ENCODE results near the gene NOA1. TPM values are rescaled to one million over a fixed set of nuclear protein-coding genes. Genes with fewer than 3 reads are reported as not detected.
"Not testable (repeated sequence)": the region's sequence is repeated elsewhere in the genome, so short reads cannot be mapped to it uniquely, and the experiment has no call there.

The NOA1 gene
- total RNA-seq, 1 donor: 32.9 TPM

DNA sequence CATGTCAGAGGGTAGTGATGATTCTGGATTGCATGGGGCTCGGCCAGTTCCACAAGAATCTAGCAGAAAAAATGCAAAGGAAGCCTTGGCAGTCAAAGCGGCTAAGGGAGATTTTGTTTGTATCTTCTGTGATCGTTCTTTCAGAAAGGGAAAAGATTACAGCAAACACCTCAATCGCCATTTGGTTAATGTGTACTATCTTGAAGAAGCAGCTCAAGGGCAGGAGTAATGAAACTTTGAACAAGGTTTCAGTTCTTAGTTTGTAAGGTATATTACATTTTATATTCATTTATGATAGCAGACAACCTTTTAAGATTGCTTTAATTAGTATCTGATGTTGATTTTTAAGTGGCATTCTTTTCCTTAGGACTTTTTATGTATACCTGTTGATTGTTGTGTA lies 45.5 kb downstream of the NOA1 start:
- no peak overlapping the region for H3K4me3 ChIP-seq (ENCODE audit: insufficient read depth, low read length)
- no peak for DNase-seq (ENCODE audit: insufficient read length, low spot score, missing footprints)
- no peaks in the 10 kb centered on the region for H3K27me3 ChIP-seq (ENCODE audit: insufficient read depth, low read length)
- no peak overlapping the region for H3K27ac ChIP-seq (ENCODE audit: low read depth, low read length)
- TF ChIP-seq, protein P1, sequence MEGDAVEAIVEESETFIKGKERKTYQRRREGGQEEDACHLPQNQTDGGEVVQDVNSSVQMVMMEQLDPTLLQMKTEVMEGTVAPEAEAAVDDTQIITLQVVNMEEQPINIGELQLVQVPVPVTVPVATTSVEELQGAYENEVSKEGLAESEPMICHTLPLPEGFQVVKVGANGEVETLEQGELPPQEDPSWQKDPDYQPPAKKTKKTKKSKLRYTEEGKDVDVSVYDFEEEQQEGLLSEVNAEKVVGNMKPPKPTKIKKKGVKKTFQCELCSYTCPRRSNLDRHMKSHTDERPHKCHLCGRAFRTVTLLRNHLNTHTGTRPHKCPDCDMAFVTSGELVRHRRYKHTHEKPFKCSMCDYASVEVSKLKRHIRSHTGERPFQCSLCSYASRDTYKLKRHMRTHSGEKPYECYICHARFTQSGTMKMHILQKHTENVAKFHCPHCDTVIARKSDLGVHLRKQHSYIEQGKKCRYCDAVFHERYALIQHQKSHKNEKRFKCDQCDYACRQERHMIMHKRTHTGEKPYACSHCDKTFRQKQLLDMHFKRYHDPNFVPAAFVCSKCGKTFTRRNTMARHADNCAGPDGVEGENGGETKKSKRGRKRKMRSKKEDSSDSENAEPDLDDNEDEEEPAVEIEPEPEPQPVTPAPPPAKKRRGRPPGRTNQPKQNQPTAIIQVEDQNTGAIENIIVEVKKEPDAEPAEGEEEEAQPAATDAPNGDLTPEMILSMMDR (IDR thresholded peaks at IDR 0.05; ENCODE audit: extremely low read depth, low read depth, low read length): no peak
- peaks cover 20% of the 10 kb centered on the region for H3K79me2 ChIP-seq (ENCODE audit: insufficient read depth, low read length)
- no peaks in the 10 kb centered on the region for H4K20me1 ChIP-seq (ENCODE audit: insufficient read depth, low read length)
- peaks cover 27% of the 10 kb centered on the region for H3K36me3 ChIP-seq (ENCODE audit: insufficient read depth, low read length)
- no peaks in the 10 kb centered on the region for H3K9me3 ChIP-seq (ENCODE audit: low read depth, low read length)
- H3K4me2 ChIP-seq (ENCODE audit: insufficient read depth, low read length): no peak overlapping the region
- peaks cover 3% of the 10 kb centered on the region for H3K4me1 ChIP-seq (ENCODE audit: insufficient read depth, low read length)
- no peak overlapping the region for H2AFZ ChIP-seq (ENCODE audit: low read length)

DNA sequence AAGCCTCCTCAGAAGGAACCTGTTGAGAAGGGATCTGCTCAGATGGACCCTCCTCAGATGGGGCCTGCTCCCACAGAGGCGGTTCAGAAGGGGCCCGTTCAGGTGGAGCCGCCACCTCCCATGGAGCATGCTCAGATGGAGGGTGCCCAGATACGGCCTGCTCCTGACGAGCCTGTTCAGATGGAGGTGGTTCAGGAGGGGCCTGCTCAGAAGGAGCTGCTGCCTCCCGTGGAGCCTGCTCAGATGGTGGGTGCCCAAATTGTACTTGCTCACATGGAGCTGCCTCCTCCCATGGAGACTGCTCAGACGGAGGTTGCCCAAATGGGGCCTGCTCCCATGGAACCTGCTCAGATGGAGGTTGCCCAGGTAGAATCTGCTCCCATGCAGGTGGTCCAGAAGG lies 46.8 kb downstream of the NOA1 start:
- Histone ChIP-seq H3K4me2 (ENCODE audit: insufficient read depth, low read length) (no peak overlapping the region), H3K9me3 (ENCODE audit: low read depth, low read length) (no peaks in the 10 kb centered on the region), H3K36me3 (ENCODE audit: insufficient read depth, low read length) (peaks cover 27% of the 10 kb centered on the region), H3K27ac (ENCODE audit: low read depth, low read length) (no peak overlapping the region), H2AFZ (ENCODE audit: low read length) (no peak overlapping the region), H3K4me1 (ENCODE audit: insufficient read depth, low read length) (no peaks in the 10 kb centered on the region), H3K79me2 (ENCODE audit: insufficient read depth, low read length) (peaks cover 20% of the 10 kb centered on the region), H3K27me3 (ENCODE audit: insufficient read depth, low read length) (no peaks in the 10 kb centered on the region), H4K20me1 (ENCODE audit: insufficient read depth, low read length) (no peaks in the 10 kb centered on the region), H3K4me3 (ENCODE audit: insufficient read depth, low read length) (no peak overlapping the region)
- TF ChIP-seq, protein P1 (IDR thresholded peaks at IDR 0.05; ENCODE audit: extremely low read depth, low read depth, low read length): no peak
- no peak for DNase-seq (ENCODE audit: insufficient read length, low spot score, missing footprints)

DNA sequence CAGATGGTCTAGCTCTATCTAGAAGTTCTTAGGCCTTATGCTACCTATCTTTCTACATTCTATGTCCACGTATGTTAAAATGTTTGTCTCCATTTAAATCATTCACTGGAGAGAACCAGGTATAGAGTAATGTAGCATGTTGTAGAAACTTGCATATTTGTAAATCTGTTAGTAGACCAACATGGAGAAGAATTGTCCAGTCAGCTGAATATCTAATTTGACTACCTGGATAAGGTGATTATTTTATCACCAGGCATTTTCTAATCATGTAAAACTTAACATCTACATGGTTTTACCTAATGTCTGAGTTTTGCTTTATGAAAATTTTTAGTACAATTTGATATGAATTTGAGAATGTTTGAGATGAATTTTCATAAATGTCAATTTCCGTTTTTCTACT lies 50.2 kb downstream of the NOA1 start:
- no peaks in the 10 kb centered on the region for H3K9me3 ChIP-seq (ENCODE audit: low read depth, low read length)
- H2AFZ ChIP-seq (ENCODE audit: low read length): no peak overlapping the region
- TF ChIP-seq, protein P1 (IDR thresholded peaks at IDR 0.05; ENCODE audit: extremely low read depth, low read depth, low read length): no peak
- H3K27me3 ChIP-seq (ENCODE audit: insufficient read depth, low read length): no peaks in the 10 kb centered on the region
- H3K4me1 ChIP-seq (ENCODE audit: insufficient read depth, low read length): no peaks in the 10 kb centered on the region
- no peak overlapping the region for H3K4me3 ChIP-seq (ENCODE audit: insufficient read depth, low read length)
- no peak for DNase-seq (ENCODE audit: insufficient read length, low spot score, missing footprints)
- H3K79me2 ChIP-seq (ENCODE audit: insufficient read depth, low read length): peaks cover 36% of the 10 kb centered on the region
- H3K36me3 ChIP-seq (ENCODE audit: insufficient read depth, low read length): peaks cover 31% of the 10 kb centered on the region
- H4K20me1 ChIP-seq (ENCODE audit: insufficient read depth, low read length): no peaks in the 10 kb centered on the region
- no peak overlapping the region for H3K4me2 ChIP-seq (ENCODE audit: insufficient read depth, low read length)
- H3K27ac ChIP-seq (ENCODE audit: low read depth, low read length): no peak overlapping the region

DNA sequence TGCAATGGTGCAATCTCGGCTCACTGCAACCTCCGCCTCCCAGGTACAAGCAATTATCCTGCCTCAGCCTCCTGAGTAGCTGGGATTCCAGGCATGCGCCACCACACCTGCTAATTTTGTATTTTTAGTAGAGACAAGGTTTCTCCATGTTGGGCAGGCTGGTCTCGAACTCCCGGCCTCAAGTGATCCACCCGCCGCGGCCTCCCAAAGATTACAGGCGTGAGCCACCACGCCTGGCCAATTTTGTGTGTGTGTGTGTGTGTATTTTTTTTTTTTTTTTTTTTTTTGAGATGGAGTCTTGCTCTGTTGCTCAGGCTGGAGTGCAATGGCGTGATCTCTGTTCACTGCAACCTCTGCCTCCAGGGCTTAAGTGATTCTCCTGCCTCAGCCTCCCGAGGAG lies 62.4 kb downstream of the NOA1 start:
- H2AFZ ChIP-seq (ENCODE audit: low read length); H3K4me1 ChIP-seq (ENCODE audit: insufficient read depth, low read length); H3K27ac ChIP-seq (ENCODE audit: low read depth, low read length); H3K9me3 ChIP-seq (ENCODE audit: low read depth, low read length); H3K4me2 ChIP-seq (ENCODE audit: insufficient read depth, low read length); H3K36me3 ChIP-seq (ENCODE audit: insufficient read depth, low read length); DNase-seq (ENCODE audit: insufficient read length, low spot score, missing footprints); H3K27me3 ChIP-seq (ENCODE audit: insufficient read depth, low read length); H3K4me3 ChIP-seq (ENCODE audit: insufficient read depth, low read length): not testable (repeated sequence)
- H4K20me1 ChIP-seq (ENCODE audit: insufficient read depth, low read length): peaks cover 25% of the 10 kb centered on the region
- H3K79me2 ChIP-seq (ENCODE audit: insufficient read depth, low read length): peaks cover 96% of the 10 kb centered on the region
